HCT116 (cell line): ENCODE results near the gene WNT7B. TPM values are rescaled to one million over a fixed set of nuclear protein-coding genes. Genes with fewer than 3 reads are reported as not detected.

Source experiments
- ATAC-seq: fragments of 200-7000 bp; cut with Tn5 transposase; 2 replicates; pipeline ENCODE4 v1.9.1; 2020; ENCODE audit warnings: mild to moderate bottlenecking, moderate library complexity
- BruUV-seq: library from RNA; stranded (reverse); fragments of 400-500 nt; replicated peaks from 2 replicates; lab custom pipeline; 2021; lab: Mats Ljungman, UMichigan
- CTCF ChIA-PET: fragments of 300-600 bp; sonication (Branson Sonifier 250); formaldehyde crosslinking; loops from one replicate; lab custom pipeline; 2021; ENCODE audit warnings: antibody characterized with exemption; lab: Charles Lee
- POLR2A ChIA-PET: fragments of 300-600, 350-600 bp; sonication (Branson Sonifier 250); formaldehyde crosslinking; loops from one replicate; lab custom pipeline; 2021; ENCODE audit warnings: antibody characterized with exemption; lab: Charles Lee
- RAD21 ChIA-PET, 2 experiments: fragments of 300-600 bp; sonication (Branson Sonifier 250); formaldehyde crosslinking; loops; one replicate each; lab custom pipeline; 2023; ENCODE audit warnings: low total read pairs in 2 of 2; ENCODE audit not compliant: uncharacterized antibody in 2 of 2, unreplicated experiment in 2 of 2, low non-redundant PET in 1 of 2; lab: Charles Lee
- DNase-seq: peaks from one replicate; pipeline ENCODE4 v3.0.0-alpha.2; 2010; ENCODE audit warnings: low read depth, low spot score
- H2AFZ ChIP-seq: fragments of 200-600 bp; shearing (Covaris generic), sonication (generic); 2 replicates; pipeline ENCODE4 v1.6.1; 2017; ENCODE audit warnings: low read depth, mixed run types, mixed read lengths, antibody characterized with exemption, low read length; ENCODE audit not compliant: poor library complexity, severe bottlenecking
- H3K27ac ChIP-seq: 2 replicates; pipeline ENCODE4 v1.5.1; 2012; ENCODE audit warnings: low read depth, low read length
- H3K27me3 ChIP-seq: fragments of 200-600 bp; sonication (generic); 2 replicates; pipeline ENCODE4 v1.6.1; 2016; ENCODE audit warnings: mixed run types, low read length, mixed read lengths; ENCODE audit not compliant: insufficient read depth
- H3K36me3 ChIP-seq, 2 experiments: fragments of 200-500 bp in 1 of 2; fragments of 200-600 bp in 1 of 2; sonication (Bioruptor generic) in 1 of 2; sonication (generic) in 1 of 2; 2 replicates each; pipeline versions ENCODE4 v1.5.1 to v1.6.1; 2014 to 2016; ENCODE audit warnings: low read length in 2 of 2, inconsistent platforms in 1 of 2, mixed read lengths in 1 of 2, mixed run types in 1 of 2; ENCODE audit not compliant: insufficient read depth in 2 of 2, control insufficient read depth in 1 of 2
- H3K4me1 ChIP-seq, 2 experiments: fragments of 200-600 bp in 1 of 2; sonication (generic) in 1 of 2; 2 replicates each; pipeline versions ENCODE4 v1.5.1 to v1.6.1; 2012 to 2017; ENCODE audit warnings: low read length in 2 of 2, inconsistent platforms in 1 of 2, mild to moderate bottlenecking in 1 of 2, mixed read lengths in 1 of 2, mixed run types in 1 of 2, moderate library complexity in 1 of 2; ENCODE audit not compliant: insufficient read depth in 2 of 2, control insufficient read depth in 1 of 2
- H3K4me2 ChIP-seq: fragments of 200-600 bp; sonication (generic); 2 replicates; pipeline ENCODE4 v1.6.1; 2017; ENCODE audit warnings: mixed run types, low read length, mixed read lengths
- H3K4me3 ChIP-seq, 2 experiments: fragments of 200-600 bp in 1 of 2; sonication (generic) in 1 of 2; replicated peaks in 1 of 2; 2 replicates each; pipeline ENCODE4 v1.5.1; 2011 to 2016; ENCODE audit warnings: low read length in 2 of 2, control low read depth in 1 of 2, low read depth in 1 of 2, mild to moderate bottlenecking in 1 of 2, mixed read lengths in 1 of 2, mixed run types in 1 of 2
- H3K79me2 ChIP-seq: fragments of 200-600 bp; sonication (generic); 2 replicates; pipeline ENCODE4 v1.6.1; 2017; ENCODE audit warnings: mild to moderate bottlenecking, mixed run types, low read length, moderate library complexity, mixed read lengths; ENCODE audit not compliant: insufficient read depth
- H3K9ac ChIP-seq: fragments of 200-600 bp; sonication (generic); 2 replicates; pipeline ENCODE4 v1.6.1; 2016; ENCODE audit warnings: low read length, mixed read lengths
- H3K9me2 ChIP-seq: fragments of 200-600 bp; sonication (generic), shearing (Covaris generic); 2 replicates; pipeline ENCODE4 v1.6.1; 2017; ENCODE audit warnings: mixed run types, mild to moderate bottlenecking, moderate library complexity; ENCODE audit not compliant: insufficient read depth
- H3K9me3 ChIP-seq, 2 experiments: fragments of 200-500 bp in 1 of 2; fragments of 200-600 bp in 1 of 2; sonication (Bioruptor generic) in 1 of 2; sonication (generic) in 1 of 2; 2 replicates each; pipeline ENCODE4 v1.6.1; 2014 to 2017; ENCODE audit warnings: low read length in 2 of 2, mixed read lengths in 2 of 2, inconsistent platforms in 1 of 2, low read depth in 1 of 2, mild to moderate bottlenecking in 1 of 2, mixed run types in 1 of 2, moderate library complexity in 1 of 2; ENCODE audit not compliant: control insufficient read depth in 1 of 2, insufficient read depth in 1 of 2
- H4K20me1 ChIP-seq: fragments of 200-600 bp; sonication (generic), shearing (Covaris generic); 2 replicates; pipeline ENCODE4 v1.6.1; 2017; ENCODE audit warnings: mixed run types, mild to moderate bottlenecking, moderate library complexity; ENCODE audit not compliant: insufficient read depth
- CBX3 ChIP-seq: IDR thresholded peaks from 2 replicates; pipeline ENCODE4 v1.6.1; 2012; ENCODE audit warnings: low read depth
- ELF1 ChIP-seq: IDR thresholded peaks from 2 replicates; pipeline ENCODE4 v1.6.1; 2012; ENCODE audit warnings: low read depth, borderline replicate concordance
- EZH2 ChIP-seq: fragments of 200-600 bp; sonication (generic); IDR thresholded peaks from 2 replicates; pipeline ENCODE4 v1.6.1; 2017; ENCODE audit warnings: antibody characterized with exemption, mixed run types
- EZH2phosphoT487 ChIP-seq: fragments of 200-600 bp; IDR thresholded peaks from 2 replicates; pipeline ENCODE4 v1.6.1; 2018; ENCODE audit warnings: antibody characterized with exemption, borderline replicate concordance
- FOSL1 ChIP-seq: IDR thresholded peaks from 2 replicates; pipeline ENCODE4 v1.6.1; 2012; ENCODE audit warnings: low read depth
- RAD21 ChIP-seq: IDR thresholded peaks from 2 replicates; pipeline ENCODE4 v1.6.1; 2012; ENCODE audit warnings: low read depth, mild to moderate bottlenecking
- SIN3A ChIP-seq: IDR thresholded peaks from 2 replicates; pipeline ENCODE4 v1.6.1; 2012; ENCODE audit warnings: low read depth
- SRF ChIP-seq: IDR thresholded peaks from 2 replicates; pipeline ENCODE4 v1.6.1; 2012; ENCODE audit warnings: low read depth
- YY1 ChIP-seq: IDR thresholded peaks from 2 replicates; pipeline ENCODE4 v1.6.1; 2011; ENCODE audit warnings: low read length, low read depth, moderate library complexity, mild to moderate bottlenecking; ENCODE audit not compliant: insufficient replicate concordance; ENCODE audit errors: extremely low read depth
- ZNF274 ChIP-seq: fragments of 200-500 bp; sonication (Bioruptor generic); IDR thresholded peaks from 2 replicates; pipeline ENCODE4 v1.6.1; 2014; ENCODE audit warnings: mild to moderate bottlenecking, low read depth, low read length, inconsistent platforms
- intact Hi-C: fragments of 100-400 bp; cut with micrococcal nuclease; formaldehyde crosslinking; loops from 2 replicates; pipeline ENCODE4 v1.10.0; 2022
- total RNA-seq: library from RNA; stranded (reverse); gene quantifications from one replicate; pipeline ENCODE4 v1.2.1, GENCODE V29; 2021; ENCODE audit not compliant: unreplicated experiment
- TF ChIP-seq, protein P1 (sequence below): IDR thresholded peaks from 2 replicates; pipeline ENCODE4 v1.6.1; 2012; ENCODE audit warnings: low read depth
- TF ChIP-seq, protein P2 (sequence below): IDR thresholded peaks from 2 replicates; pipeline ENCODE4 v1.6.1; 2011; ENCODE audit warnings: mild to moderate bottlenecking, low read length, moderate library complexity; ENCODE audit not compliant: insufficient replicate concordance; ENCODE audit errors: extremely low read depth

WNT7B gene
- total RNA-seq, 1 experiment from 2014 or later: 10.5 TPM

DNA sequence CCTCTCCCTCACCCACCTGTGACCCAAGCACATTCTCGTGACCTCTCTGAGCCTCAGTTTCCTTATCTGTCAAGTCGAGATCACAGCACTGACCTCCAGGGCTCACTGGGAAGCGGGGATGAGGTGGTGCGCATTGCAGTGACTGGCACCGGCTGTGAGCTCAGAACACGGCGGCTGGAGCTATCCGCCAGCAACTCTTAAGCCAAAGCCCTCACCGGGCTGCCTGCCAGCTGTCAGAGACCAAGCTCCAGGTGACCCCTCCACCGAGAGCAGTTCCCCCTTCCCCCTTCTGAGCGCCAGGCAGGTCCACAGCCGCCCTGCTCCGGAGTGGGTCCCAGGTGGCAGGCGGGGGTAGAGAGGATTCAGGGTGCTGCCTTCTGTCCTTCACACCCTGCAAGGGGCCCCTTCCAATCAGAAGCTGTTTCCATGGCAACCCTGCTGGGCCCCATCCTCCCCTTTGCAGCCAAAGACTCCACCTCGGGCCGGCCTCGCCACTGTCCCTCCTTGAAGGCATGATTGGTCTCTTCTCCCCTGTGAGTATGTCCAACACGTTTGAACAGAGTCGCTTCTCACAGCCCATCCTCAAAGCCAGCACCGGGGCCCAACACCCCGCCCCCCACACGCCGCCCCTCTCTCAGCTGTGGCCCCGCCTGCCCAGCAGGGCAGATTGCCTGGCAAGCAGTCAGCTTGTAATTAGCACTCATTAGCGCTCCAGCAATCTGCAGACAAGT lies 98.7 kb downstream of the WNT7B start:
- Histone ChIP-seq H4K20me1 (no peaks in the 10 kb centered on the region), H3K79me2 (no peaks in the 10 kb centered on the region), H3K4me2 (no peak overlapping the region), H2AFZ (no peak overlapping the region), H3K27me3 (no peaks in the 10 kb centered on the region), H3K4me1 (peaks cover 4 to 14% of the 10 kb centered on the region in 2 experiments), H3K9me3 (peaks cover 0 to 6% of the 10 kb centered on the region in 2 experiments; a peak in 1 of 4 replicates), H3K4me3 (no peak overlapping the region), H3K9ac (no peak overlapping the region), H3K27ac (no peak overlapping the region), H3K9me2 (0 out of 2 replicates have a peak, but pooled peaks cover 3% of the 10 kb centered on the region), H3K36me3 (no peaks in the 10 kb centered on the region)
- CTCF ChIA-PET: no interaction called here
- no peak for TF ChIP-seq EZH2phosphoT487
- no peak for TF ChIP-seq CBX3
- TF ChIP-seq SRF: no peak
- no peak for TF ChIP-seq YY1
- TF ChIP-seq SIN3A: no peak
- TF ChIP-seq, protein P1, sequence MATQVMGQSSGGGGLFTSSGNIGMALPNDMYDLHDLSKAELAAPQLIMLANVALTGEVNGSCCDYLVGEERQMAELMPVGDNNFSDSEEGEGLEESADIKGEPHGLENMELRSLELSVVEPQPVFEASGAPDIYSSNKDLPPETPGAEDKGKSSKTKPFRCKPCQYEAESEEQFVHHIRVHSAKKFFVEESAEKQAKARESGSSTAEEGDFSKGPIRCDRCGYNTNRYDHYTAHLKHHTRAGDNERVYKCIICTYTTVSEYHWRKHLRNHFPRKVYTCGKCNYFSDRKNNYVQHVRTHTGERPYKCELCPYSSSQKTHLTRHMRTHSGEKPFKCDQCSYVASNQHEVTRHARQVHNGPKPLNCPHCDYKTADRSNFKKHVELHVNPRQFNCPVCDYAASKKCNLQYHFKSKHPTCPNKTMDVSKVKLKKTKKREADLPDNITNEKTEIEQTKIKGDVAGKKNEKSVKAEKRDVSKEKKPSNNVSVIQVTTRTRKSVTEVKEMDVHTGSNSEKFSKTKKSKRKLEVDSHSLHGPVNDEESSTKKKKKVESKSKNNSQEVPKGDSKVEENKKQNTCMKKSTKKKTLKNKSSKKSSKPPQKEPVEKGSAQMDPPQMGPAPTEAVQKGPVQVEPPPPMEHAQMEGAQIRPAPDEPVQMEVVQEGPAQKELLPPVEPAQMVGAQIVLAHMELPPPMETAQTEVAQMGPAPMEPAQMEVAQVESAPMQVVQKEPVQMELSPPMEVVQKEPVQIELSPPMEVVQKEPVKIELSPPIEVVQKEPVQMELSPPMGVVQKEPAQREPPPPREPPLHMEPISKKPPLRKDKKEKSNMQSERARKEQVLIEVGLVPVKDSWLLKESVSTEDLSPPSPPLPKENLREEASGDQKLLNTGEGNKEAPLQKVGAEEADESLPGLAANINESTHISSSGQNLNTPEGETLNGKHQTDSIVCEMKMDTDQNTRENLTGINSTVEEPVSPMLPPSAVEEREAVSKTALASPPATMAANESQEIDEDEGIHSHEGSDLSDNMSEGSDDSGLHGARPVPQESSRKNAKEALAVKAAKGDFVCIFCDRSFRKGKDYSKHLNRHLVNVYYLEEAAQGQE: no peak
- TF ChIP-seq, protein P2, sequence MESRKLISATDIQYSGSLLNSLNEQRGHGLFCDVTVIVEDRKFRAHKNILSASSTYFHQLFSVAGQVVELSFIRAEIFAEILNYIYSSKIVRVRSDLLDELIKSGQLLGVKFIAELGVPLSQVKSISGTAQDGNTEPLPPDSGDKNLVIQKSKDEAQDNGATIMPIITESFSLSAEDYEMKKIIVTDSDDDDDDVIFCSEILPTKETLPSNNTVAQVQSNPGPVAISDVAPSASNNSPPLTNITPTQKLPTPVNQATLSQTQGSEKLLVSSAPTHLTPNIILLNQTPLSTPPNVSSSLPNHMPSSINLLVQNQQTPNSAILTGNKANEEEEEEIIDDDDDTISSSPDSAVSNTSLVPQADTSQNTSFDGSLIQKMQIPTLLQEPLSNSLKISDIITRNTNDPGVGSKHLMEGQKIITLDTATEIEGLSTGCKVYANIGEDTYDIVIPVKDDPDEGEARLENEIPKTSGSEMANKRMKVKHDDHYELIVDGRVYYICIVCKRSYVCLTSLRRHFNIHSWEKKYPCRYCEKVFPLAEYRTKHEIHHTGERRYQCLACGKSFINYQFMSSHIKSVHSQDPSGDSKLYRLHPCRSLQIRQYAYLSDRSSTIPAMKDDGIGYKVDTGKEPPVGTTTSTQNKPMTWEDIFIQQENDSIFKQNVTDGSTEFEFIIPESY: no peak
- TF ChIP-seq ELF1: no peak
- no peak for TF ChIP-seq ZNF274
- no peak for TF ChIP-seq EZH2
- TF ChIP-seq RAD21: no peak
- no peak for TF ChIP-seq FOSL1
- no TSS peak for BruUV-seq
- intact Hi-C loops: no loop called here
- RAD21 ChIA-PET: no interaction called here
- DNase-seq: no peak
- no peak for ATAC-seq
- POLR2A ChIA-PET: no interaction called here
